K562 (cell line): ENCODE results near the gene ZNF500. TPM values are rescaled to one million over a fixed set of nuclear protein-coding genes. Genes with fewer than 3 reads are reported as not detected.

Source experiments
- ADNP ChIP-seq: fragments of 200-800 bp; sonication (Bioruptor generic); IDR thresholded peaks from 2 replicates; pipeline ENCODE4 v1.6.1; 2016; ENCODE audit warnings: missing genetic modification characterization, missing compliant biosample characterization
- ATF2 ChIP-seq: sonication (generic); formaldehyde crosslinking; IDR thresholded peaks from 2 replicates; pipeline ENCODE4 v1.8.1; 2022; ENCODE audit warnings: missing genetic modification reagents
- BMI1 ChIP-seq: fragments of 150-350 bp; IDR thresholded peaks from 2 replicates; pipeline ENCODE4 v1.6.1; 2014; ENCODE audit warnings: low read length
- DNMT1 ChIP-seq: fragments of 450-650 bp; IDR thresholded peaks from 2 replicates; pipeline ENCODE4 v1.6.1; 2016; ENCODE audit warnings: antibody characterized with exemption, mild to moderate bottlenecking
- HMGXB4 ChIP-seq: sonication (generic); formaldehyde crosslinking; IDR thresholded peaks from 2 replicates; pipeline ENCODE4 v1.8.1; 2023; ENCODE audit warnings: mild to moderate bottlenecking, missing genetic modification reagents
- PHB ChIP-seq: fragments of 250-450 bp; sonication (Bioruptor Pico); IDR thresholded peaks from 2 replicates; pipeline ENCODE4 v1.5.0; 2021
- REST ChIP-seq, 2 experiments: fragments of 450-650 bp; formaldehyde crosslinking in 1 of 2; IDR thresholded peaks; 2 replicates each; pipeline versions ENCODE4 v1.4.0 to v1.6.1; 2014 to 2020; ENCODE audit warnings: mild to moderate bottlenecking in 2 of 2, borderline replicate concordance in 1 of 2, low read depth in 1 of 2
- SMARCC2 ChIP-seq: fragments of 450-650 bp; IDR thresholded peaks from 2 replicates; pipeline ENCODE4 v1.6.1; 2017; ENCODE audit warnings: antibody characterized with exemption, moderate library complexity, mild to moderate bottlenecking, low read depth
- TFAP4 ChIP-seq: sonication (generic); formaldehyde crosslinking; IDR thresholded peaks from 2 replicates; pipeline ENCODE4 v1.8.0; 2022; ENCODE audit warnings: missing genetic modification reagents, mild to moderate bottlenecking, moderate library complexity, borderline replicate concordance
- ZNF511 ChIP-seq: sonication (generic); formaldehyde crosslinking; IDR thresholded peaks from 2 replicates; pipeline ENCODE4 v1.8.0; 2022; ENCODE audit warnings: mild to moderate bottlenecking, missing genetic modification reagents
- polyA plus RNA-seq, 8 experiments: library from polyadenylated mRNA; depleted of rRNA in 4 of 8; stranded (reverse) in 5 of 8; unstranded in 3 of 8; fragments of >200 nt; fragmentation: Nextera tagmentation in 2 of 8; fragmentation: Illumina TruSeq in 1 of 8; extraction: Ambion mirVana in 2 of 8; extraction: Trizol in 1 of 8; gene quantifications; 2 replicates each; pipeline versions ENCODE4 v1.2.1 to v1.2.3, GENCODE V29; 2011 to 2014; ENCODE audit warnings: inconsistent platforms in 1 of 8, missing spikeins in 1 of 8
- total RNA-seq, 7 experiments: library from RNA; depleted of rRNA in 6 of 7; stranded (reverse); fragments of >200 nt in 6 of 7; fragmentation: Illumina TruSeq in 2 of 7; extraction: Trizol in 2 of 7; gene quantifications; 2 replicates each; pipeline versions ENCODE4 v1.2.1 to v1.2.3, GENCODE V29; 2011 to 2021; ENCODE audit warnings: low replicate concordance in 1 of 7
- TF ChIP-seq, protein P1 (sequence below): sonication (generic); formaldehyde crosslinking; IDR thresholded peaks from 2 replicates; pipeline ENCODE4 v1.8.1; 2023; ENCODE audit warnings: mild to moderate bottlenecking, missing genetic modification reagents
- TF ChIP-seq, protein P2 (sequence below): fragments of 250-450 bp; sonication (Bioruptor Pico); IDR thresholded peaks from 2 replicates; pipeline ENCODE4 v1.5.0; 2020; ENCODE audit warnings: mild to moderate bottlenecking

ZNF500 gene
- total and polyA plus RNA-seq, 9 of the 15 experiments (the other 6 are each of a cell fraction or from before 2014, with no cell fraction given) = 0.80 to 20.8 (median 5.3) TPM

GRCh38 chr16:4709481-4709880 is 57.5 kb downstream of the ZNF500 start (continued):
- TF ChIP-seq, protein P1, sequence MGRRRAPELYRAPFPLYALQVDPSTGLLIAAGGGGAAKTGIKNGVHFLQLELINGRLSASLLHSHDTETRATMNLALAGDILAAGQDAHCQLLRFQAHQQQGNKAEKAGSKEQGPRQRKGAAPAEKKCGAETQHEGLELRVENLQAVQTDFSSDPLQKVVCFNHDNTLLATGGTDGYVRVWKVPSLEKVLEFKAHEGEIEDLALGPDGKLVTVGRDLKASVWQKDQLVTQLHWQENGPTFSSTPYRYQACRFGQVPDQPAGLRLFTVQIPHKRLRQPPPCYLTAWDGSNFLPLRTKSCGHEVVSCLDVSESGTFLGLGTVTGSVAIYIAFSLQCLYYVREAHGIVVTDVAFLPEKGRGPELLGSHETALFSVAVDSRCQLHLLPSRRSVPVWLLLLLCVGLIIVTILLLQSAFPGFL (CRISPR knock-in tag) = no peak
- TF ChIP-seq ZNF511 (CRISPR knock-in tag) (no peak), SMARCC2 (no peak), BMI1 (no peak), HMGXB4 (CRISPR knock-in tag) (no peak), PHB (CRISPR knock-in tag) (no peak), ATF2 (CRISPR knock-in tag) (no peak), REST (IDR thresholded peaks at IDR 0.05; ENCODE audit: borderline replicate concordance) (no peak), REST (CRISPR knock-in tag; IDR thresholded peaks at IDR 0.05; ENCODE audit: low read depth) (no peak), ADNP (tag) (no peak), DNMT1 (no peak), TFAP4 (CRISPR knock-in tag) (no peak)
- TF ChIP-seq, protein P2, sequence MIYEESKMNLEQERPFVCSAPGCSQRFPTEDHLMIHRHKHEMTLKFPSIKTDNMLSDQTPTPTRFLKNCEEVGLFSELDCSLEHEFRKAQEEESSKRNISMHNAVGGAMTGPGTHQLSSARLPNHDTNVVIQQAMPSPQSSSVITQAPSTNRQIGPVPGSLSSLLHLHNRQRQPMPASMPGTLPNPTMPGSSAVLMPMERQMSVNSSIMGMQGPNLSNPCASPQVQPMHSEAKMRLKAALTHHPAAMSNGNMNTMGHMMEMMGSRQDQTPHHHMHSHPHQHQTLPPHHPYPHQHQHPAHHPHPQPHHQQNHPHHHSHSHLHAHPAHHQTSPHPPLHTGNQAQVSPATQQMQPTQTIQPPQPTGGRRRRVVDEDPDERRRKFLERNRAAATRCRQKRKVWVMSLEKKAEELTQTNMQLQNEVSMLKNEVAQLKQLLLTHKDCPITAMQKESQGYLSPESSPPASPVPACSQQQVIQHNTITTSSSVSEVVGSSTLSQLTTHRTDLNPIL (CRISPR knock-in tag) = no peak
